HepG2 (cell line): ENCODE measurements around the gene BCAS1. TPM values are rescaled to one million over a fixed set of nuclear protein-coding genes. Genes with fewer than 3 reads are reported as not detected.

Experiments
- ARNT2 ChIP-seq: sonication (generic); formaldehyde crosslinking; IDR thresholded peaks from 2 replicates; pipeline ENCODE4 v1.8.0; 2022; ENCODE audit warnings: mild to moderate bottlenecking, low read depth, missing genetic modification reagents, moderate library complexity
- CEBPZ ChIP-seq: IDR thresholded peaks from 2 replicates; pipeline ENCODE4 v1.6.1; 2012; ENCODE audit warnings: low read length, improper control_type of control experiment
- DNMT3B ChIP-seq: conservative IDR thresholded peaks from 2 replicates; pipeline ENCODE4 v1.6.1; 2016; ENCODE audit warnings: missing biosample characterization, control low read depth
- ELF3 ChIP-seq: IDR thresholded peaks from 2 replicates; pipeline ENCODE4 v1.6.1; 2016; ENCODE audit warnings: missing genetic modification reagents, missing compliant biosample characterization
- GLMP ChIP-seq: sonication (generic); formaldehyde crosslinking; IDR thresholded peaks from 2 replicates; pipeline ENCODE4 v1.9.0; 2021; ENCODE audit warnings: missing genetic modification reagents, mild to moderate bottlenecking, borderline replicate concordance
- KLF15 ChIP-seq: sonication (generic); formaldehyde crosslinking; IDR thresholded peaks from 2 replicates; pipeline ENCODE4 v1.8.1; 2023; ENCODE audit warnings: borderline replicate concordance, mild to moderate bottlenecking, inconsistent platforms, missing genetic modification reagents, mixed read lengths
- PCBP2 ChIP-seq: fragments of 200-400 bp; formaldehyde crosslinking; optimal IDR thresholded peaks from 2 replicates; pipeline ENCODE3; 2018; ENCODE audit warnings: low read length, low read depth; ENCODE audit not compliant: poor library complexity, severe bottlenecking
- POLR2G ChIP-seq: fragments of 200-400 bp; formaldehyde crosslinking; IDR thresholded peaks from 2 replicates; pipeline ENCODE4 v1.6.1; 2018; ENCODE audit warnings: mild to moderate bottlenecking, low read depth, low read length, moderate library complexity
- THAP7 ChIP-seq: sonication (generic); formaldehyde crosslinking; IDR thresholded peaks from 2 replicates; pipeline ENCODE4 v1.8.1; 2023; ENCODE audit warnings: mild to moderate bottlenecking, missing genetic modification reagents
- XBP1 ChIP-seq: sonication (generic); formaldehyde crosslinking; IDR thresholded peaks from 2 replicates; pipeline ENCODE4 v1.5.0; 2020; ENCODE audit warnings: missing genetic modification reagents
- ZNF180 ChIP-seq: sonication (generic); formaldehyde crosslinking; IDR thresholded peaks from 2 replicates; pipeline ENCODE4 v1.4.0; 2020; ENCODE audit warnings: low read depth, missing genetic modification reagents, borderline replicate concordance
- ZNF337 ChIP-seq: sonication (generic); formaldehyde crosslinking; IDR thresholded peaks from 2 replicates; pipeline ENCODE4 v1.5.1; 2020; ENCODE audit warnings: missing genetic modification reagents, low read depth, mild to moderate bottlenecking, borderline replicate concordance
- ZNF362 ChIP-seq: sonication (generic); formaldehyde crosslinking; IDR thresholded peaks from 2 replicates; pipeline ENCODE4 v1.4.0; 2020; ENCODE audit warnings: missing genetic modification reagents, mild to moderate bottlenecking, borderline replicate concordance
- ZNF547 ChIP-seq: sonication (generic); formaldehyde crosslinking; IDR thresholded peaks from 2 replicates; pipeline ENCODE4 v1.5.1; 2020; ENCODE audit warnings: mild to moderate bottlenecking, missing genetic modification reagents
- polyA plus RNA-seq, 8 experiments: library from polyadenylated mRNA; depleted of rRNA in 3 of 8; stranded (reverse) in 7 of 8; unstranded in 1 of 8; fragments of >200 nt; fragmentation: Illumina TruSeq in 4 of 8; extraction: Trizol in 4 of 8; gene quantifications; 2 replicates each; pipeline versions ENCODE4 v1.2.1 to v1.2.3, GENCODE V29; 2011 to 2016; ENCODE audit warnings: low read depth in 4 of 8, missing spikeins in 1 of 8, mixed read lengths in 1 of 8; ENCODE audit not compliant: insufficient read depth in 1 of 8
- total RNA-seq, 5 experiments: library from RNA; depleted of rRNA; stranded (reverse); fragments of >200 nt; fragmentation: Illumina TruSeq; extraction: Trizol; gene quantifications; 2 replicates each; pipeline ENCODE4 v1.2.3, GENCODE V29; 2016; ENCODE audit warnings: low read depth in 1 of 5
- TF ChIP-seq, protein P1 (sequence below): sonication (generic); formaldehyde crosslinking; IDR thresholded peaks from 2 replicates; pipeline ENCODE4 v1.4.0; 2020; ENCODE audit warnings: missing genetic modification reagents, borderline replicate concordance
- TF ChIP-seq, protein P2 (sequence below): IDR thresholded peaks from 2 replicates; pipeline ENCODE4 v1.6.1; 2016

BCAS1 gene
- total and polyA plus RNA-seq, 2 of the 13 experiments (the other 11 are each of a cell fraction or from before 2014, with no cell fraction given) = 0.55 to 0.91 TPM

DNA sequence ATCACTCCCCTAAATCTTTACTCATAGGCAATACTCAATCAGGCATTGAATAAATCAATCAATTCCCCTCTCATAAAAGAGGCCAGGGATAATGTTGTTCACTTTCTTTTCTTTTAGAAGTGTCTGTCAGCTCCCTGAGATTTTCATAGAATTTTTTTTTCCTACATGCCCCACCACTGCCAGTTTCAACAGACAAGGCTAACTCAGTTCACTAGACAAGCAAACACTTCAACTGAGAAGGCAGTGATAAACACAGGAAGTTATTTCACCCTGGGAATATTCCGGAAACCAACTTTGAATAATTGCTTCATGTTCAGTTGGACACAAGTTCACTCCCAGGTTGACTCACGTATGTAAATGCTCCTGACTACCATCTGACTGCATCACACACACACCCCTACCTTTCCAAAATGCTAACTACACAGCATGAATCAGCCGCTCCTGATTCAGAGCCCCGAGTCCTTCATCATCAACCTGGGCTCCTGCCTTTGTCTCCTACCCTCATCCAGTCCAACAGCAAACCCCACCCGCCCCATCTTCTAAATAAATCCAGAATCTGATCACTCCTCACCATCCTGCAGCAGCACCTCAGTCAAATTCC lies 143.9 kb downstream of the BCAS1 start (continued):
- 0 out of 2 replicates have a peak, but pooled peaks have one; percentile 29 for TF ChIP-seq ZNF547 (CRISPR knock-in tag)
- no peak for TF ChIP-seq POLR2G
- no peak for TF ChIP-seq XBP1 (CRISPR knock-in tag)
- TF ChIP-seq, protein P1, sequence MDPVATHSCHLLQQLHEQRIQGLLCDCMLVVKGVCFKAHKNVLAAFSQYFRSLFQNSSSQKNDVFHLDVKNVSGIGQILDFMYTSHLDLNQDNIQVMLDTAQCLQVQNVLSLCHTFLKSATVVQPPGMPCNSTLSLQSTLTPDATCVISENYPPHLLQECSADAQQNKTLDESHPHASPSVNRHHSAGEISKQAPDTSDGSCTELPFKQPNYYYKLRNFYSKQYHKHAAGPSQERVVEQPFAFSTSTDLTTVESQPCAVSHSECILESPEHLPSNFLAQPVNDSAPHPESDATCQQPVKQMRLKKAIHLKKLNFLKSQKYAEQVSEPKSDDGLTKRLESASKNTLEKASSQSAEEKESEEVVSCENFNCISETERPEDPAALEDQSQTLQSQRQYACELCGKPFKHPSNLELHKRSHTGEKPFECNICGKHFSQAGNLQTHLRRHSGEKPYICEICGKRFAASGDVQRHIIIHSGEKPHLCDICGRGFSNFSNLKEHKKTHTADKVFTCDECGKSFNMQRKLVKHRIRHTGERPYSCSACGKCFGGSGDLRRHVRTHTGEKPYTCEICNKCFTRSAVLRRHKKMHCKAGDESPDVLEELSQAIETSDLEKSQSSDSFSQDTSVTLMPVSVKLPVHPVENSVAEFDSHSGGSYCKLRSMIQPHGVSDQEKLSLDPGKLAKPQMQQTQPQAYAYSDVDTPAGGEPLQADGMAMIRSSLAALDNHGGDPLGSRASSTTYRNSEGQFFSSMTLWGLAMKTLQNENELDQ = no peak
- no peak for TF ChIP-seq ARNT2
- TF ChIP-seq ZNF337 (CRISPR knock-in tag) = peak; percentile 89; the same call in 1 of the 2 replicates
- TF ChIP-seq KLF15 (CRISPR knock-in tag) = no peak
- TF ChIP-seq ZNF362 = peak; percentile 85; the same call in 1 of the 2 replicates
- peak; percentile 81 for TF ChIP-seq DNMT3B
- TF ChIP-seq ZNF180 = no peak
- peak; percentile 99 for TF ChIP-seq ELF3 (CRISPR knock-in tag)
- no peak for TF ChIP-seq PCBP2
- TF ChIP-seq GLMP (CRISPR knock-in tag) = no peak
- no peak for TF ChIP-seq THAP7 (CRISPR knock-in tag)
- no peak for TF ChIP-seq CEBPZ
- TF ChIP-seq, protein P2, sequence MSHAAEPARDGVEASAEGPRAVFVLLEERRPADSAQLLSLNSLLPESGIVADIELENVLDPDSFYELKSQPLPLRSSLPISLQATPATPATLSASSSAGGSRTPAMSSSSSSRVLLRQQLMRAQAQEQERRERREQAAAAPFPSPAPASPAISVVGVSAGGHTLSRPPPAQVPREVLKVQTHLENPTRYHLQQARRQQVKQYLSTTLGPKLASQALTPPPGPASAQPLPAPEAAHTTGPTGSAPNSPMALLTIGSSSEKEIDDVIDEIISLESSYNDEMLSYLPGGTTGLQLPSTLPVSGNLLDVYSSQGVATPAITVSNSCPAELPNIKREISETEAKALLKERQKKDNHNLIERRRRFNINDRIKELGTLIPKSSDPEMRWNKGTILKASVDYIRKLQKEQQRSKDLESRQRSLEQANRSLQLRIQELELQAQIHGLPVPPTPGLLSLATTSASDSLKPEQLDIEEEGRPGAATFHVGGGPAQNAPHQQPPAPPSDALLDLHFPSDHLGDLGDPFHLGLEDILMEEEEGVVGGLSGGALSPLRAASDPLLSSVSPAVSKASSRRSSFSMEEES (CRISPR knock-in tag) = peak; percentile 88
